GM12892 (cell line): ENCODE measurements around the gene RPL35.

Experiments
- POLR2A ChIP-seq: IDR thresholded peaks from 2 replicates; pipeline ENCODE4 v1.6.1; 2011; ENCODE audit warnings: low read depth, low read length, control low read depth
- POLR2AphosphoS5 ChIP-seq: IDR thresholded peaks from 2 replicates; pipeline ENCODE4 v1.6.1; 2011; ENCODE audit warnings: low read depth, low read length, control low read depth
- TAF1 ChIP-seq: IDR thresholded peaks from 2 replicates; pipeline ENCODE4 v1.6.1; 2011; ENCODE audit warnings: low read depth, mild to moderate bottlenecking, control low read depth, low read length, borderline replicate concordance

DNA sequence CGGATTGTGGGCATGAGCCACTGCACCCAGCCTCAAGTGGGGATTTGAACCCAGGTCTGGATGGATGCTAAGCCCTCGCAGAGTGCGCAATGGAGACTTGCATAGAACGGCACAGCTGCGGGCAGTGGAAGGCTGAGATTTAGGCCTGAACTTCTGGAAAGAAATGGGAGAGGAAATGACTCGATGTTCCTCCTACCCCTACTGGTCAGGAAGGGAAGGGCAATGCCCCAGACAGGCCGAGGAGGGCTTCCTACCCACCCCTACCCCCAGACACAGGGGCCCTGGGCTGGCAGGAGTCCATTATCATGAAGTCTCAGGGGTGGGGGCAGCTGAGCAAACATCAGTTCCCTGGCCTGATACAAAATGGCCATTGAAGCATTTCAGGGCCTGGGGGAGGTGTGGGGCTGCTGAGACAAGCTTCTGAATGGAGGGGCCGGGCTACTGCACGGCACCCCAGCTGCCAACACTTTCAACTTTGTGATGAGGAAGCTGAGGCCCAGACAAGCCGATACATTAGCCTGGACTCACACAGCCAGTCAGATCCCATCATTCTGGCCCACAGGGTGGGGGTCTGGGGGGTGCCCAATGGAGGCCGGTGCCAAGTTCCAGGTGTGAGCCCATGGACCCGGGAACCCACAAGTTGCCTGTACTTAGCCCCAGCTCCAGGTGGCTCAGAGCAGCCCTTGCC lies 22.0 kb downstream of the RPL35 start:
- TF ChIP-seq TAF1, result no peak
- no peak for TF ChIP-seq POLR2AphosphoS5
- no peak for TF ChIP-seq POLR2A
